ENCODE measurements around the gene WNT6. TPM values are rescaled to one million over a fixed set of nuclear protein-coding genes. Genes with fewer than 3 reads are reported as not detected.
A peak's percentile ranks its signal among the peaks of the same experiment; 100 is the strongest.

The WNT6 gene
- total RNA-seq, 1 experiment from 2014 or later = not detected

GRCh38 chr2:218878926-218879761, 19.5 kb downstream of the WNT6 start:
- Histone ChIP-seq H3K4me1 (ENCODE audit: insufficient read depth, low read length) (no peaks in the 10 kb centered on the region), H3K9me3 (ENCODE audit: low read length) (no peaks in the 10 kb centered on the region), H3F3A (ENCODE audit: low read length, unreplicated experiment) (no peaks in the 10 kb centered on the region), H3K36me3 (ENCODE audit: low read depth, low read length) (no peaks in the 10 kb centered on the region), H3K9me2 (replicated peaks; ENCODE audit: low read length) (no peaks in the 10 kb centered on the region), H3K79me2 (ENCODE audit: low read length) (no peaks in the 10 kb centered on the region), H3K9ac (ENCODE audit: low read length) (no peak overlapping the region), H3K4me3 (ENCODE audit: low read length) (no peak overlapping the region), H3K27me3 (ENCODE audit: low read length) (no peaks in the 10 kb centered on the region; the same call in 1 of the 2 replicates), H3K27ac (ENCODE audit: low read length) (no peak overlapping the region), H3K4me2 (ENCODE audit: low read length) (no peak overlapping the region; the same call in 1 of the 2 replicates), H2AFZ (ENCODE audit: low read length) (no peak overlapping the region), H4K20me1 (ENCODE audit: low read length) (no peaks in the 10 kb centered on the region)
- no peak for DNase-seq
- BruUV-seq (replicated peaks) = no TSS peak
- intact Hi-C loops (cut with micrococcal nuclease) = loop anchor here (5.0 kb wide), 1 partner anchor 103 kb away; no protein-coding TSS in a partner anchor
- TF ChIP-seq EZH2 (IDR thresholded peaks at IDR 0.05; ENCODE audit: low read length, unreplicated experiment) (no peak), EZH2phosphoT487 (IDR thresholded peaks at IDR 0.05; ENCODE audit: borderline replicate concordance, low read length) (no peak)
- no peak for ATAC-seq
- CTCF ChIA-PET = interaction anchor here (0.9 to 4.4 kb wide), 2 partner anchors 18 to 19 kb away, joined by 4 to 71 read pairs; no protein-coding TSS in a partner anchor
- POLR2A ChIA-PET (ENCODE audit: unreplicated experiment) = no interaction called here

DNA sequence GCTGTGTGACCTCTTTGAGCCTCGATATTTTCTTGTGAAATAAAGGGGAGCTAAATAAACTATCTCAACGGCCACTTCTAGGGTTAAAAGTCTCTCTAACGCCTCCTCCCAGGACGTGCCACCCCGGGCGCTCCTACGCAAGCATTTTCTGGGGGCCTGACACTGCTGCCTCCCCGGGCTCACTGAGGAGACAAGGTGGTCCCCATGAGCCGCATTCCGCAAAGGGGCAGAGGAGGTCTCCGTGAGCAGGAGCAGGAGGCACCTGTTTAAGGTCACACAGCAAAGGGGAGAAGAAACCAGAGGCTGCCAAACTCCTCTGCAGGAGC, 20.1 kb downstream of the WNT6 start:
- Histone ChIP-seq H3K27ac (ENCODE audit: low read length) (no peak overlapping the region), H3K36me3 (ENCODE audit: low read depth, low read length) (no peaks in the 10 kb centered on the region), H3K4me2 (ENCODE audit: low read length) (peak overlapping the region; percentile 73), H3K9ac (ENCODE audit: low read length) (no peak overlapping the region), H3K79me2 (ENCODE audit: low read length) (no peaks in the 10 kb centered on the region), H2AFZ (ENCODE audit: low read length) (peak overlapping the region; percentile 14; the same call in 1 of the 2 replicates), H3K9me3 (ENCODE audit: low read length) (no peaks in the 10 kb centered on the region), H3K4me3 (ENCODE audit: low read length) (peak overlapping the region; percentile 55; the same call in 1 of the 2 replicates), H3F3A (ENCODE audit: low read length, unreplicated experiment) (no peaks in the 10 kb centered on the region), H3K4me1 (ENCODE audit: insufficient read depth, low read length) (no peaks in the 10 kb centered on the region), H4K20me1 (ENCODE audit: low read length) (no peaks in the 10 kb centered on the region), H3K27me3 (ENCODE audit: low read length) (no peaks in the 10 kb centered on the region), H3K9me2 (replicated peaks; ENCODE audit: low read length) (no peaks in the 10 kb centered on the region)
- no peak for DNase-seq
- no peak for TF ChIP-seq CTCF (conservative IDR thresholded peaks at IDR 0.05; ENCODE audit: low read depth, low read length)
- no peak for TF ChIP-seq EZH2 (IDR thresholded peaks at IDR 0.05; ENCODE audit: low read length, unreplicated experiment)
- no peak for TF ChIP-seq EZH2phosphoT487 (IDR thresholded peaks at IDR 0.05; ENCODE audit: borderline replicate concordance, low read length)
- POLR2A ChIA-PET (ENCODE audit: unreplicated experiment) = no interaction called here
- ATAC-seq = no peak
- no TSS peak for BruUV-seq (replicated peaks)
- intact Hi-C loops (cut with micrococcal nuclease) = loop anchor here (5.0 kb wide), 1 partner anchor 103 kb away; no protein-coding TSS in a partner anchor
- CTCF ChIA-PET = interaction anchor here (0.9 kb wide), 1 partner anchor 18 kb away, joined by 4 read pairs; no protein-coding TSS in a partner anchor

DNA sequence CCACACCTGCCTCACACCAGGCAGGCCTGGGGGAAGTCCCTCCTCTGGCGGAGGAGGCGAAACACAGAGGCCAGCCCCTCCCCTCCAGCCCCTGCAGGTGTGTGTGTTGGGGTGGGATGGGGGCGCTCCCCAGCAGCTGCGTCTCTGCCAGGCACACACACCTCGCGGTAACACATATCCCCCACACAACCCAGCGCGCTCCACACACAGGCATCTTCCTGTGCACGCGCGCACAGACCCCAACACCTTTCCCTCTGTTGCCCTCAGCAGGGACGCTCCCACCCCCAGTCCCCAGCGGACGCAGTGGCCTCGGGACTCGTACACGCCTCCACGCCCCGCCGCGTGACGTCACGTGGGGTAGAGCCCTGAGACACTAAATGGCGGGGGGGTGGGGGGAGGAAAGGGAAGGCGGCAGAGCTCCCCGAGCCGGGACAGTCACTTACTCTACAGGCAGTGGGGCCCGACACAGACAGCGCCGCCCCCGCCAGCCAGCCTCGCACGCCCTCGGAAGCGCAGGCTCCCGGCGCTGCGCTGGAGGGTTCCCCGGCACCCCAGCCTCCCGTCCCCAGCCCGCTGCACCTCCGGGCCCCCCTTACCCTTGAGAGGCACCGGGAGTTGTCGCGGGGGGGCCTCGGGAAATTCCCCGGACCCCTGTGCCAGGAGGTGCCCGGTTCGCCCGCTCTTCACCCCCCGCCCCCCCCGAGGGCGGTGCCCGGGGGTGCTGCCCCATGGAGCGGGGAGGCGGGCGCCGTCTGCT, 20.7 kb downstream of the WNT6 start, which contains the start of gene WNT10A:
Gene WNT10A, plus strand, starts transcription at position 751 of the 757 bp plus-strand sequence. CDS start 144 bp downstream, outside the sequence.
- intact Hi-C loops (cut with micrococcal nuclease) = no loop called here
- no peaks in the 10 kb centered on the region for H3K9me3 ChIP-seq (ENCODE audit: low read length)
- H4K20me1 ChIP-seq (ENCODE audit: low read length) = no peaks in the 10 kb centered on the region
- H3K27me3 ChIP-seq (ENCODE audit: low read length) = no peaks in the 10 kb centered on the region
- DNase-seq = no peak
- TF ChIP-seq EZH2phosphoT487 (IDR thresholded peaks at IDR 0.05; ENCODE audit: borderline replicate concordance, low read length) = no peak
- TF ChIP-seq CTCF (conservative IDR thresholded peaks at IDR 0.05; ENCODE audit: low read depth, low read length) = no peak
- TF ChIP-seq EZH2 (IDR thresholded peaks at IDR 0.05; ENCODE audit: low read length, unreplicated experiment) = no peak
- H3K4me1 ChIP-seq (ENCODE audit: insufficient read depth, low read length) = no peaks in the 10 kb centered on the region
- peak; percentile 37 for ATAC-seq
- no peaks in the 10 kb centered on the region for H3K36me3 ChIP-seq (ENCODE audit: low read depth, low read length)
- peak within 1 kb of the TSS; percentile 14; the same call in 1 of the 2 replicates for H2AFZ ChIP-seq (ENCODE audit: low read length)
- BruUV-seq (replicated peaks) = no TSS peak
- ChIA-PET POLR2A (ENCODE audit: unreplicated experiment) (interaction anchor here (0.7 kb wide), 1 partner anchor 84 kb away, joined by 5 read pairs; no protein-coding TSS in a partner anchor), CTCF (interaction anchor here (0.9 to 1.0 kb wide), 2 partner anchors 17 kb away, joined by 3 to 4 read pairs; no protein-coding TSS in a partner anchor)
- H3K4me2 ChIP-seq (ENCODE audit: low read length) = peak within 1 kb of the TSS; percentile 73
- no peak within 1 kb of the TSS for H3K27ac ChIP-seq (ENCODE audit: low read length)
- H3K9ac ChIP-seq (ENCODE audit: low read length) = no peak within 1 kb of the TSS
- no peaks in the 10 kb centered on the region for H3F3A ChIP-seq (ENCODE audit: low read length, unreplicated experiment)
- H3K4me3 ChIP-seq (ENCODE audit: low read length) = peak within 1 kb of the TSS; percentile 55; the same call in 1 of the 2 replicates
- H3K9me2 ChIP-seq (replicated peaks; ENCODE audit: low read length) = no peaks in the 10 kb centered on the region
- H3K79me2 ChIP-seq (ENCODE audit: low read length) = no peaks in the 10 kb centered on the region

Measured in PC-3 (cell line).